CD4-positive, alpha-beta T cell treated with Interleukin-4 for 4 hours (primary cell): Measurements from ENCODE around the gene CREB3L4.
"Not testable (repeated sequence)": the region's sequence is repeated elsewhere in the genome, so short reads cannot be mapped to it uniquely, and the experiment has no call there.

Experiments used
- DNase-seq: peaks from one replicate; pipeline ENCODE4 v3.0.0-alpha.2; 2020

CREB3L4 gene

DNA sequence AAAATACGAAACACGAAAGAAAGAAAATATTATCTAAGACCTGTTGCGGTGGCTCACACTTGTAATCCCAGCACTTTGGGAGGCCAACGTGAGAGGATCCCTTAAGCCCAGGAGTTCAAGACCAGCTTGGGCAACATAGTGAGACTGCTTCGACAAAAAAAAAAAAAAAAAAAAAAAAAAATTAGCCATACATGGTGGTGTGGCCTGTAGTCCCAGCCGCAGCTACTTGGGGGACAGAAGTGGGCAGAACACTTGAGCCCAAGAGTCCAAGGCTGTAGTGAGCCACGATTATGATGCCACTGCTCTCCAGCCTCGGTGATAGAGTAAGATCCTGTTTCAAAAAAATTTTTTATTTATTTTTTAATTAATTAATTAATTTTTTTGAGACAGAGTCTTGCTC is 19.9 kb downstream of the CREB3L4 start:
- no peak for DNase-seq

DNA sequence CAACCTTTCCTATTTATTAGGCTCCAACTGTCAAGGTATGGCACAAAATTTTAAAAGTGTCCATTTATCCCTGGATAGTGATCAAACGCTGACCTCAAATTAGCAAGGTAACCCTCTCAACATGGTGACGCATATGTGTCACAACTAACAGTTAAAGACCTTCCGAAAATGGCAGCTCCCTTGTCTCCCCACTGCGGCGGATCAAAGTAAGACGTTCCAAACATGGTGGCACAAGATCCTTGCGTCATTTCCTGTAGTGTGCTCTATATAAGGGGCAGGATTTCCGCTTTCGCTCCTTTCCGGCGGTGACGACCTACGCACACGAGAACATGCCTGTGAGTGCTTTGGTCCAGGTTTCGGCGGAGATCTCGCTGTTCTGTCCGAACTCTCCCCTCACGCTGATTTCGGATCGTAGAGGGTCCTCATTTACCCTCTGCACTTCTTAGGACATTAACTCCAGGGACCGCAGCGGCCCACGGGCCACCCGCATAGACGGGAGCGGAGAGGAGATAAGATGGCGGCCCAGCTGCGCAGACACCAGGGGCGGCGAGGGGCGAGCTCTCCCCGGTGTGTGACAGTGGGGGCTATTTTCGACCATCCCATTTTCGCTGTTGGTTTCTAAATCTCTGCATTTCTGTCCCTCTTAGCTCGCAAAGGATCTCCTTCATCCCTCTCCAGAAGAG is 22.9 kb downstream of the CREB3L4 start, which contains the start of gene RPS27:
Gene RPS27, plus strand, starts transcription at position 295 of the 683 bp plus-strand sequence. Its CDS starts 35 bp downstream, at position 330.
- DNase-seq, result peak; percentile 98

GRCh38 chr1:153991151-153991630 is 23.5 kb downstream of the CREB3L4 start:
- no peak for DNase-seq

DNA sequence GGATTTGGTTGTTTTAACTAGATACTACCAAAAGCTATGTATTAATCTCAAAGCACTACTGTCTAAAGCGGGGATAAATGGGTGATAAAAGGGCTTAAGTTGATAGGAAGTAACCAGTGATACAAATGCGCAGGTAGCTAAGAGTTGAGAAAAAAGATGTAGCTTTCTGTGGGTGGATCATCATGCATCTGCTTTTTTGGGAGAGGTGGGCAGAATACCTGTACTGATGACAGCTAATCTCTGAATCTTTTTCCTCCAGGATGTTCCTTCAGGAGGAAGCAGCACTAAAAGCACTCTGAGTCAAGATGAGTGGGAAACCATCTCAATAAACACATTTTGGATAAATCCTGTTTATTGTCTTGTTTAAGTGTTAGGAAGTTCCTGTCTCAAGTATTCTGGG is 24.1 kb downstream of the CREB3L4 start:
- no peak for DNase-seq

- no peak for DNase-seq
Observed at GRCh38 chr1:153995202-153995601, 27.5 kb downstream of the CREB3L4 start.

- DNase-seq, result no peak
Observed at GRCh38 chr1:153995640-153996039, 27.9 kb downstream of the CREB3L4 start.

DNA sequence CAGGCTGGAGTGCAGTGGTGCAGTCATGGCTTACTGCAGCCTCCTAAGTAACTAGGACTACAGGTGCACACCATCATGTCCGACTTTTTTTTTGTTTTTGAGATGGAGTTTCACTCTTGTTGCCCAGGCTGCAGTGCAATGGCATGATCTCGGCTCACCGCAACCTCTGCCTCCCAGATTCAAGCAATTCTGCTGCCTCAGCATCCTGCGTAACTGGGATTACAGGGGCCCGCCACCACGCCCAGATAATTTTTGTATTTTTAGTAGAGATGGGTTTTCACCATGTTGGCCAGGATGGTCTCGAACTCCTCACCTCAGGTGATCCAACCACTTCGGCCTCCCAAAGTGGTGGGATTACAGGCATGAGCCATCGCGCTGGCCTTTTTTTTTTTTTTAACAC is 29.2 kb downstream of the CREB3L4 start:
- DNase-seq, result not testable (repeated sequence)

GRCh38 chr1:154000420-154000819 is 32.7 kb downstream of the CREB3L4 start:
- DNase-seq, result no peak

DNA sequence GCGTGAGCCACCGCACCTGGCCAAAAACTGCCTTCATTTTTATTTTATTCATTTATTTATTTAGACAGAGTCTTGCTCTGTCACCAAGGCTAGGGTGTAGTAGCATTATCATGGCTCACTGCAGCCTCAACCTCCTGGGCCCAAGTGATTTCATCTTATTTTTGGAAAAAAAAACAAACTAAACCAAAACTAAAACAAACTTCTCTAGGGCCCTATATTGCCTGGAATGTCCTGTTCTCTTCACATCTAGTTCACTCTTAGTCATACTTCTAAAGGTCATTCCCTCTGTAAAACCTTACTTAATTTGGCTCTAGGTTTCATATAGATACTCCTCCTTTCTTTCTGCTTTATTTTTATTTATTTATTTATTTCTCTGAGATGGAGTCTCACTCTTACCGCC is 38.4 kb downstream of the CREB3L4 start:
- DNase-seq, result no peak

GRCh38 chr1:154012129-154012528 is 44.4 kb downstream of the CREB3L4 start:
- DNase-seq, result no peak

GRCh38 chr1:154012543-154012942 is 44.8 kb downstream of the CREB3L4 start:
- DNase-seq, result not testable (repeated sequence)

GRCh38 chr1:154014154-154014907 is 46.6 kb downstream of the CREB3L4 start:
- DNase-seq, result no peak

DNA sequence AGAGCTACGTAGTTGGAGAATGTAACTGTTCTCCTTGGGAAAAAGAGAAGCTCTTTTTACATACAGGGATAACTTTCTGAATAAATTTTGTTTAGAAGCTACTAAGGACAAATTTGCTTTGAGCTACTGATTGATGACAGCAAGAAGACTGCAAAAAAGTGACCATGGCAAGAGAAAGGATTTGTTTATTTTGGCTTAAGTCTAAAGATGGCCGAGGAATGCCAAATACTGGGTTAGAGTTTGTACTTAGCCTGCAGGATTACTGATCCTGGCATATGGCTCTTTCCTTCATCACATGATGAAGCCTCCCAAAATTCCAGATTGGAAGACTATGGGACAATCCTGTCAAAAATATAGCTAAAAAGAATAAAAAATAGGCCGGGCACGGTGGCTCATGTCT is 51.6 kb downstream of the CREB3L4 start:
- no peak for DNase-seq

DNA sequence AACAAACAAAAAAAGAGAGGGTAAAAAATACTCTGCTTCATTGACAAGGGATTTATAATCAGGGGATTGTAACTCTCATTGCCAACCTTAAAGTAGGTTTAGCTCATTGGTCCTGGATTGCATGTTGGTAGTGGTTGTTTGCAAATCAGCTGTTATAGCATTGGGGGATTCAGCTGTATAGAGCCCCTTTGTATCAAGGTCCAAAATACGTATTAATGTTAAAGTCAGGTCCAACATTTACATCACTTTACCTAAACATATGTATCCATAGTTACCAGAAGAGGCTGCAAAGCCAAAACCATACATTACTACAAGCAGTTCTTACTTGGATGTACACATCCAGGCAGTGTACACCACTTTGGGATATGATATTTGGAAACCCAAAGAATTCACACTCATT is 52.2 kb downstream of the CREB3L4 start:
- DNase-seq, result no peak
